Right lobe of liver (tissue), 6 donors: ENCODE data around the gene MBNL3. TPM values are rescaled to one million over a fixed set of nuclear protein-coding genes. Genes with fewer than 3 reads are reported as not detected.

Experiments used
- ATAC-seq, 4 donors: fragments of 200-7000 bp; cut with Tn5 transposase; one replicate each; pipeline ENCODE4 v1.9.1; 2020; ENCODE audit warnings: mild to moderate bottlenecking in 4 of 4, moderate library complexity in 4 of 4
- DNase-seq, 3 donors: peaks; one replicate each; pipeline ENCODE4 v3.0.0-alpha.2; 2020
- H3K27ac ChIP-seq, 3 donors: fragments of 200-600 bp; one replicate each; pipeline ENCODE4 v1.8.0; 2022
- H3K27me3 ChIP-seq, 2 donors: fragments of 200-600 bp; one replicate each; pipeline ENCODE4 v1.8.0; 2022
- H3K36me3 ChIP-seq, 4 donors: fragments of 200-600 bp; sonication (generic) in 1 of 4; one replicate each; pipeline versions ENCODE4 v1.5.1 to v1.8.0; 2017 to 2022; ENCODE audit warnings: control low read depth in 1 of 4
- H3K4me1 ChIP-seq, 4 donors: fragments of 200-600 bp; sonication (generic) in 1 of 4; one replicate each; pipeline versions ENCODE4 v1.5.1 to v1.8.0; 2017 to 2022; ENCODE audit warnings: control low read depth in 1 of 4
- H3K4me3 ChIP-seq, 3 donors: fragments of 200-600 bp; one replicate each; pipeline ENCODE4 v1.8.0; 2022
- H3K9me3 ChIP-seq, 4 donors: fragments of 200-600 bp; sonication (generic) in 1 of 4; one replicate each; pipeline versions ENCODE4 v1.5.1 to v1.8.0; 2017 to 2022; ENCODE audit warnings: control low read depth in 1 of 4
- CTCF ChIP-seq, 4 donors: fragments of 200-600 bp in 3 of 4; fragments of 450-650 bp in 1 of 4; IDR thresholded peaks; one replicate each; pipeline versions ENCODE4 v1.5.1 to v1.8.0; 2016 to 2022; ENCODE audit warnings: antibody characterized with exemption in 4 of 4, mild to moderate bottlenecking in 2 of 4
- POLR2A ChIP-seq: fragments of 450-650 bp; IDR thresholded peaks from one replicate; pipeline ENCODE4 v1.6.1; 2017; ENCODE audit warnings: antibody characterized with exemption, mild to moderate bottlenecking
- WGBS: methylation state at CpG from one replicate; pipeline ENCODE4 v1.1.6; 2018; ENCODE audit warnings: low coverage, low lambda C conversion rate; ENCODE audit not compliant: insufficient coverage; ENCODE audit errors: missing lambda C conversion rate; 5-methylcytosine and 5-hydroxymethylcytosine counted together
- intact Hi-C, 2 donors: fragments of 100-400 bp; cut with DNase I; formaldehyde crosslinking; loops; one replicate each; pipeline versions ENCODE4 v1.11.2 to v1.14.1; 2022
- total RNA-seq, 6 experiments: library from RNA; depleted of rRNA in 2 of 6; stranded (reverse); fragments of >200 nt in 2 of 6; fragmentation: NEBNext Ultra II Directional in 3 of 6; extraction: Animal tissue kit (Norgen Biotek cat#: 25700) in 3 of 6; gene quantifications; one replicate each; pipeline versions ENCODE4 v1.1.0 to v1.2.4, GENCODE V29; 2016 to 2023
- donor health status: DM: no; HTN: yes; CAD: no.
- donor health status: DM: no; HTN: no; CAD: no.
- donor health status: DM: no; HTN: no; CAD: no.
- donor health status: DM: no; HTN: yes; CAD: no.
- donor health status: DM: no; HTN: yes; CAD: no.

Gene MBNL3
- total RNA-seq, 6 experiments from 2014 or later = 53.3 to 164 (median 84.6) TPM

- no peaks in the 10 kb centered on the region for H3K36me3 ChIP-seq
- peak; percentile 41 to 62 (median 59) for DNase-seq
- peak; percentile 69 to 84 (median 78) for ATAC-seq
- H3K4me3 ChIP-seq = no peak overlapping the region
- peaks cover 0 to 45% (median 6%) of the 10 kb centered on the region in 4 donors for H3K4me1 ChIP-seq
- H3K27ac ChIP-seq = peak overlapping the region in 1 of 3 donors; percentile 22
- no peaks in the 10 kb centered on the region for H3K9me3 ChIP-seq
- no peaks in the 10 kb centered on the region for H3K27me3 ChIP-seq
- intact Hi-C loops = no loop called here
- TF ChIP-seq POLR2A (peak; percentile 22), CTCF (IDR thresholded peaks at IDR 0.05) (no peak)
- WGBS = 29% methylated on average over 2 of the region's 2 CpGs
These were observed 119.1 kb downstream of the MBNL3 start for GRCh38 chrX:132369617-132370326.

GRCh38 chrX:132367984-132368383 is 120.9 kb downstream of the MBNL3 start:
- Histone ChIP-seq H3K36me3 (no peaks in the 10 kb centered on the region), H3K4me3 (no peak overlapping the region), H3K9me3 (no peaks in the 10 kb centered on the region), H3K4me1 (peaks cover 0 to 27% (median 6%) of the 10 kb centered on the region in 4 donors), H3K27me3 (no peaks in the 10 kb centered on the region), H3K27ac (peak overlapping the region in 2 of 3 donors; percentile 9 to 35)
- ATAC-seq = peak; percentile 68 to 83 (median 78)
- TF ChIP-seq CTCF (IDR thresholded peaks at IDR 0.05) (no peak), POLR2A (no peak)
- intact Hi-C loops = no loop called here
- no peak for DNase-seq

- 64% methylated on average over 1 of the region's 1 CpG for whole genome bisulfite sequencing
These were observed 121.5 kb downstream of the MBNL3 start for GRCh38 chrX:132367314-132367713.

GRCh38 chrX:132365490-132365889 is 123.3 kb downstream of the MBNL3 start:
- ATAC-seq (no peak), DNase-seq (no peak)
- H3K9me3 ChIP-seq = no peaks in the 10 kb centered on the region
- TF ChIP-seq POLR2A = no peak
- TF ChIP-seq CTCF (IDR thresholded peaks at IDR 0.05) = no peak
- no peaks in the 10 kb centered on the region for H3K27me3 ChIP-seq
- intact Hi-C loops = no loop called here
- H3K4me3 ChIP-seq = no peak overlapping the region
- peaks cover 0 to 24% (median 6%) of the 10 kb centered on the region in 4 donors for H3K4me1 ChIP-seq
- no peaks in the 10 kb centered on the region for H3K36me3 ChIP-seq
- H3K27ac ChIP-seq = no peak overlapping the region

More at GRCh38 chrX:132367314-132367713, 121.5 kb downstream of the MBNL3 start:
- Histone ChIP-seq H3K27me3 (no peaks in the 10 kb centered on the region), H3K27ac (peak overlapping the region in 1 of 3 donors; percentile 24), H3K4me3 (no peak overlapping the region), H3K9me3 (no peaks in the 10 kb centered on the region), H3K4me1 (peaks cover 0 to 26% (median 6%) of the 10 kb centered on the region in 4 donors), H3K36me3 (no peaks in the 10 kb centered on the region)
- no peak for TF ChIP-seq CTCF (IDR thresholded peaks at IDR 0.05)
- no peak for TF ChIP-seq POLR2A
- no peak for ATAC-seq
- no peak for DNase-seq
- intact Hi-C loops = no loop called here
